ENCODE results near the gene NBEAL2.
A peak's percentile ranks its signal among the peaks of the same experiment; 100 is the strongest.

NBEAL2 gene

DNA sequence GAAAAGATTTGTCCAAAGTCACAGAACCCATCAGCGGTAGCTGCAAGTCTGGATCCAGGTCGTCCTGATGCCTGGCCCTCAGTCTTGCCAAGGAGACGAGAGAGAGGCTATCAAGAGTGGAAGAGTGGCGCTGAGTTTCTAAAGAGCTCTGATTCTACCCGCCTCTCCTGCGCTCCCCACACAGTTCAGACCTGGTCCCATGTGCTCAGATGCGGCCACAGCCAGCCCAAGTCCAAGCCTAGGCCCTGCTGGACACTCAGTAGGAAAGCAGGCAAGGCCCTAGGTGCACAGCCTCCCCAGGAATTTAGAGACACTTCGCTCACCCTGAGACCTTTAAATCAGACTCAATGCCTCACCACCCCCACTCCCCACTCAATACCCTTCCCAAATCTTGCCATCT is 35.3 kb upstream of the NBEAL2 start:
- DNase-seq (ENCODE audit: extremely low read depth in 1 of 2, low read depth in 1 of 2), result no peak

DNA sequence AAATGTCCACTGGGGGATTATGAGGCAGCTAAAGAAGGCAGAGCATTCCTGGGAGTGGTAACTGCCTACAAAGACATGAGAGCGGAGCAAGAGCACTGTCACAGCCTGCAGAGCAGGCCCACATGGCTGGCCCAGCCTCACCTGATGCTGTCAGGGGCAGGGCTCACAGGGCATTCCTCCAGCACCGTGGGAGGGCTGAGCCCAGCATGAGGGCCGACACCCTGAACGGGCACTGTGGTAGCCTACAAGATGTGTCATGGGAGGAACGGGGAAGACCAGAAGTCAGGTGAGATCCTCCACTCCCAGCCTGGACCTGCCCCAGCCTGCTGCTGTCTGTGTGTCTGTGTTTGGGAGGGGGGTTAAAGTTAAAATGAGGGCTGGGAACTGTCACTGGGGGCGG is 33.0 kb upstream of the NBEAL2 start:
- no peak for DNase-seq (ENCODE audit: extremely low read depth in 1 of 2, low read depth in 1 of 2)

DNA sequence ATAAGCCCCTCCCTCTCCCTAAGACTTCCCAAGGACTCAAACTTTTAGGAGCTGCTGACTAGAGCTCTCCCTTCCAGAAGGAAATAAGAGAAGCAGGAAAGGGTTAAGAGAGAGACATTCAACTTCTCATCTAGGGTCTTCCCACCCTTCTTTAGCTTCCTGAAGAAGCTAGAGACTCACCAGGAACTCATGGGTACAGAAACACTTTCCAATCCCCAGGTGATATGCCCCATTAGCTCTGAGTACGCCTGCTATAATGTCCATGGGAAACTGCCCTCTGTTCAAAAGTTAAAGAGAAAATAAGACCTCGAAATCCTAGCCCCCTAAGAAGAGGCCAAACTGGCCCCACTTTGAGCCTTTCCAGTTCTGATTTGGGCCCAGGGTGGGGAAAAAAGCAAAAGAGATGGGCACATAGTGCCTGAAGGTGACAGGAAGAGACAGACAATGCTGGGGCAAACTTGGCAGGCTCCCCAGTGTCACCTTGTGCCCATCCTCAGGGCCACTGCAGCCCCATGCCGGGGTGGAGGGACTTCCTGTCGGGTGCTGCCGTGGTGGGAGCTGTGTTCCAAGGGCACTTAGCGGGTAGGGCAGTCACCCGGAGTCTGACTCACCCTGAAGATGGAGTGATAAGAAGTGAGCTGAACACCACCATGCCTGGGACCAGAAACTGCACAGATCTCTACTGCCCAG is 32.5 kb upstream of the NBEAL2 start:
- peak; percentile 59 to 62 for DNase-seq (ENCODE audit: extremely low read depth in 1 of 2, low read depth in 1 of 2)

DNA sequence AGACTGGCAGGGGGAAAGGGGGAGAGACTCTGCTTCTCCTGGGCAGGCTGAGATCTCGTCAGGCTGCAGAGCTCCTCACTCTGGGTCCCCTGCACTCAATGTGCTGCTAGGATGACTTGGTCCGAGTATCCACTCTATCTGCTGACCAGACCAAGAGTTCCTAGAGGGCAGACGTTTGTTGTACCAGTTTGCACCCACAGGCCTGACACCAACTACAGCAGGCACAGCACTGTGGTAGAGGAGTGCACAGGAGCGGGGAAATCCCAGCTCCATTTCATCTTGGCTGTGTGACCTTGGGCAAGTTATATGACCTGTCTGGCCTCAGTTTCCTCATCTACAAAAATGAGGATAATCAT is 31.9 kb upstream of the NBEAL2 start:
- no peak for DNase-seq (ENCODE audit: extremely low read depth in 1 of 2, low read depth in 1 of 2)

DNA sequence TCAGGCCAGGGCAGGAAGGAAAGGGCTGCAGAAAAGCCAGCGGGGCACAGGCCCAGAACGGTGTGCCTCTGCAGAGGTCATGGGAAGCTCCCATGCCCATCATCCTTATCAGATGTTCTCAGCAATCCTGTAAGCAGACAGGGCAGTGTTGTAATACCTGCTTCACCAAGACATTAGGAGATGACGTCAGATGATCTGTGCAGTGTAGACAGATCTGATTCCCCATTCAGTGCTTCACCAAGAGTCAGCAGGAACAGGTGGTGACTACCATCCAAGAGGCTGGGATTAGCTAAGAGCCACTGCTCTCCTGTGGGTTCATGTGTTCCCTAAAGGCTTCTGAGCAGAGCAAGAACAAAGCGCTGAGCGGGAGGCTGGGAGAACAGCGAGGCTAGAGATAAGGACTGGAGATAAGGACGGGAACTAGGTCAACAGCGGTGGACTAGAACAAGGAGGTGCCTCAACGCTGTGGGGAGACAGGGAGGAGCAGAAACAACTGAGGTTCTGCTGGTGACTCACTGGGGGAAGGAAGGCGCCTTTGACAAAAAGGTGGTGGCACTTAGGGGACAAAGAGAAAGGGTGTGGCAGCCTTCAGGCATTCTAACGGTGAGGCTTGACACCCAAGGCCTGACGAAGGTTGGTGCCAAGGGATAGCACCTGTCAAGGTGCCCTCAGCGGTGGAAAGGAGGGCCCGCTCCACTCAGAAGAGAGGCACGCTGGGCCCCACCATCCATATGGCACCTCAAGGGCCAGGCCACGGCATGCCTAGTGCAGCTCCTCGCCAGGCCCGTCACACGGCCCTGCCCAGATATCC is 31.3 kb upstream of the NBEAL2 start:
- peak; percentile 33 to 70 for DNase-seq (ENCODE audit: extremely low read depth in 1 of 2, low read depth in 1 of 2)

DNA sequence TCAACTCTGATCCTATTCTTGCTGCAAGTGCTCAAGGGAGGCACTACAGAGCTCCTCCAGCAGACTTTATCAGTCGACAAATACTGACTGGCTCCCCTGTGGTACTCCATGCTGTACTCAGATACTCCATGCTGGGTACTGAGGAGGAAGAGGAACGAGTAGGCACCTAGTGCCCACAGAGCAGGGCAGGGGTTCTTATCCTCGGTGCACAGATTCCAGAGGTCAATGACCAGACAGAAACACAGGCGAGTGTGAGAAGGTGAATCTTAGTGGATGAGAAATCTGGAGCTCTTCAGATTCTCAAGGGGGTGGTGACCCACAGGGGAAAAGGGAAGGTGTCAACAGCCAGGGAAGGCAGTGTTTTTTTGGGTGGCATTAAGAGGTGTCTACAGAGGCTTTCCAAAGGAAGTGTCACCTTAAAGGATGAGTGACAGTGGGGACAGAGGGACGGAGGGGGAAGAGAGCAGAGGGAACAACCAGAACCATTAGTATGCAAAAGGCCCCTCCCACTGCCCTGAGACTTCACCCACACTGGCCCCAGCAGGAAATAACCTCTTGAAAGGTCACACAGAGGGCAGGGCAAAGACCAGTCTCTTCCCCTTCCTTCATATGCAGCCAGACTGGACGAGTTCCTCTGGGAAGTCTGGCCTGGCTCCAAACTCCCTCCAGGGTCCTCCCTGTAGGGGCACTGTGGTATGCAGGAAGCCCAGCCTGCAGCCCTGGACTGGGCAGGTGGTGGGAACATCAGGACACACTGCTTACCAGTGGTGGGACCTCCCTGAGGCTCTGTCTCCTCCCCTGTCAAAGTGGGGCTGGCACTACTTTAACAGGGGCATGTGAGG is 30.4 kb upstream of the NBEAL2 start:
- no peak for DNase-seq (ENCODE audit: extremely low read depth in 1 of 2, low read depth in 1 of 2)

DNA sequence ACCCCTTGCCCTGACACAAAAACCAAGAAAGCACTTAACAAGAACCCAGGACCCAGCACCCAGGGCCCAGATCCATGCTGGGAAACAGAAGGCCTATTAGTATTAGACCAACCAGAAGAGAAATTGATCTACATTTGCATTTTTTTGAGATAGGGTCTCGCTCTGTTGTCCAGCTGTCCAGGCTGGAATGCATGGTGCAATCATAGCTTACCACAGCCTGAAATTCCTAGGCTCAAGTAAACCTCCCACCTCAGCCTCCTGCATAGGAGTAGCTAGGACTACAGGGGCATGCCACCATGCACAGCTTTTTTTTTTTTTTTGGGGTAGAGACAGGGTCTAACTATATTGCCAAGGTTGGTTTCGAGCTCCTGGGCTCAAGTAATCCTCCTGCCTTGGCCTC is 29.3 kb upstream of the NBEAL2 start:
- no peak for DNase-seq (ENCODE audit: extremely low read depth in 1 of 2, low read depth in 1 of 2)

DNA sequence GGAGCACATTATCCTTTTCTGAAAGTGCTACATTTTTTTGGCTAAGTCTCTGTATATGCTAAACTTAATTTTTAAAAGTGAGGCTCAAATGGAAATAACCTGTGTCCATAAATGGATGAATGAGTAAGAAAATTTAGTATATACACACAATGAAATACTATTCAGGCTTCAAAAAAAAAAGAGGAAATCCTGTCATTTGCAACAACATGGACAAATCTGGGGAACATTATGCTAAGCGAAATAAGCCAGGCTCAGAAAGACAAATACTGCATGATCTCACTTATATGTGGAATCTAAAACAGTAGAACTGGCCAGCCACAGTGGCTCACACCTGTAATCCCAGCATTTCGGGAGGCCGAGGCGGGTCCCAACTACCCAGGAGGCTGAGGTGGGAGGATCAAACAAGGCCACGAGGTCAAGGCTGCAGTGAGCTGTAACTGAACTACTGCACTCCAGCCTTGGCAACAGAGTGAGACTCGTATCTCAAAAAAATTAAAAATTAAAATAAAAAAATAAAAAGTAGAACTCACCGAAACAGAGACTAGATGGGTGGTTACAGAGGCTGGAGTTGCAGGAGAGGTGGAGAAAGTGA is 28.7 kb upstream of the NBEAL2 start:
- DNase-seq (ENCODE audit: extremely low read depth in 1 of 2, low read depth in 1 of 2), result no peak

DNA sequence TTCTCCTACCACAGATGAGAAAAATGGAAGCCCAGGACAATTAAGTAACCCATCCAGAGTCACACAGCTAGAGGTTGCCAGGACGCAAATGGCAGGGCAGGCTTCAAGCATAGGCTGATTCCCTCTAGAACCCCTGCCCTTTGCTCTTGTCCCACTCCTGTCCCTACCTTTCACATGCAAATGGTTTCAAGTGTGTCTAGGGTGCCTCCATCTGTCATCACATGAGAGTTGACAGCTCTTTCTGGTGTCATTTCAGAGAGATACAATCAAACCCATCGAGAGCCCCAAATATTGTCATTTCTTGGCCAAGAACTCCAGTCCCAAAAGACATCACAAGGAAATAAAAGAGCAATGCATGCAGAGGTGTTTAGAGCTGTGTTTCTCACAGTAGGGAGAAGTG is 26.7 kb upstream of the NBEAL2 start:
- DNase-seq (ENCODE audit: extremely low read depth in 1 of 2, low read depth in 1 of 2), result no peak

DNA sequence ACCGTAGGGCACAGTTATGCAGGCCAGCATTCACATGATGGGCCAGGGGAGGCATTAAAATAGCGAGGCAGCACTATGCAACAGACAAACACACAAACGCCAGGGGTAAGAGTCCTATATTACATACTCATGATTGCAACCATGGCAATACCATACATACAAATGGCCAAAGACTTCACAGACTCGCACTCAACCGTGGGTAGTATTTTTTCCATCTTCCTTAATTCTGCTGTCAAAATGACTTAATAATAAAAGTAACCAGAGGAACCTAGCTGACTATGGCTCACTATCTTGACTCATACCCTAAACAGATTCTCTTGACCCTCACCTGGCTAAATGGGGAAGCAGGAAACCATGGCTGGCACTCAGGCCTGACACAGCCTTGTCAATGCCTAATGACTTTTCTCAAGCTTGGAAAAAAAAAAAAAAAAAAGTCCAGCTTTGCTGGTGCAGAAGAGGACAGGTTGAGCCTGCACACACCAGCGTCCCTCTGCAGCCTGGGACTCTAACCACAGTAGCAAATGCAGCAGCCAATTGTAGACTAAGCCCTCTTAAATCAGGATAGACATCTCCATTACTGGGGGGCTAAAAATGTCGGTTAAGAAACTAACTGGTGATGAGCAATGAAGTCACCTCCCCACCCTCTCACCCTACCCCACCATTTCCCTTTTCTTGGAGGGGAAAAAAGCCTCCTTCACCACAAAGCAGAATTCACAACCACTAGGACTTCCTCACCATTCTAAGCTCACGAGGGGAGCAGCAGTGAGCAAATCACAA is 26.0 kb upstream of the NBEAL2 start:
- no peak for DNase-seq (ENCODE audit: extremely low read depth in 1 of 2, low read depth in 1 of 2)

DNA sequence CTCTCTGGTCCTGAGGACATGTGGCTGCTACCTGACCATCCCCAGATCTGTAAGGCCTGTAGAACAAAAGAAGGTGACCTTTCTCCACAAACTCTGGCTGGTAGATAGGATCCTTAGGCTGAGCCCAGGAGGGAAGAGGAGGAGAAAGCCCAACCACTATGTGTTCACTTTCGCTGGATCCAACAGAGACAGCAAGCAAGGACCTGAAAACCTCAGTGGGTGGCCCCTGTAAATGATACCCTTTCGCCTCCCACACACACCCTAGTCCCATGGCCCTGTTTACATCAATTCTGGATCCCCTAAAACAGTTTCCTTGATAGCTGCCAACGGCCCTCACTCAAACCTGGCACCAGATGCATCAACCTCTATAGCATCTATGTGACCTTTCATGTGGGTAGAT is 25.3 kb upstream of the NBEAL2 start:
- no peak for DNase-seq (ENCODE audit: extremely low read depth in 1 of 2, low read depth in 1 of 2)

DNA sequence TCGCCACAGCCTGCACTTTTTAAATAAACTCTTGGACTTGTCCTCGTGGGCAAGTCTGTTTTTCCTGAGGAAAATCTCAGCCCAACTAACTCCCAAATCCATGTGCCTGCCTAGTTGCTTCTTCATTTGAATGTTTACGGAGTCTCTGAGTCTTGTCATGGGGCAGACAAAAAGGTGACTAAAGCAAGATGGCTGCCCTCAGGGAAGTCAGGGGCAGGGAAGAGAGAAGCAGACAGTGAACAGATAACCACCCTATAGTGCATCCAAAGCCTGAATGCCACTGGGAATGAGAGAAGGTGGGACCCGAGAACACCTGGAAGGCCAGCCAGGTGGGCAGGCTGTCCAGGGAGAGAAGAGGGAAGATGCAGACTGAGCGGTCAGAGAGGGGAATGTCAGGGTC is 24.3 kb upstream of the NBEAL2 start:
- DNase-seq (ENCODE audit: extremely low read depth in 1 of 2, low read depth in 1 of 2), result no peak

DNA sequence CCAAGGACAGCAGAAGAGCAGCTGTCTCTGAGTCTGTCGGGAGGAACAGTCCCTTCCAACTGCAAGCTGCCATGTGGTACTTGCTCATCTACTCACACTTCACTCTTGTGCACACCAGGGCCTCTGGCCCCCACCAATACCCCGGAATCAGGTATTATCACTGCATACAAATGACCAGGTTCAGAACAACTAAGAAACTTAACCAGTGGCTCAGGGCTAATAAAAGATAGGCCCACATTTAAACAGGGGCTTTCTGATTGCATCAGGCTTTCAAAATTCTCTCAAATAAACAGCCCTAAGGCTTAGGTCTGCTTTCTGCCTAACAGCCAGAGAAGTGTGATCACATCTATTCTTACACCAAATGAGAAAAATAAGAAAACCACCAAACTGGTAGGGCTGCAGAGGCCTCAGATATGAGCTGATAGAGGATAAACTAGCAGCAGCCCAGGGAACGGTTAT is 23.6 kb upstream of the NBEAL2 start:
- no peak for DNase-seq (ENCODE audit: extremely low read depth in 1 of 2, low read depth in 1 of 2)

DNA sequence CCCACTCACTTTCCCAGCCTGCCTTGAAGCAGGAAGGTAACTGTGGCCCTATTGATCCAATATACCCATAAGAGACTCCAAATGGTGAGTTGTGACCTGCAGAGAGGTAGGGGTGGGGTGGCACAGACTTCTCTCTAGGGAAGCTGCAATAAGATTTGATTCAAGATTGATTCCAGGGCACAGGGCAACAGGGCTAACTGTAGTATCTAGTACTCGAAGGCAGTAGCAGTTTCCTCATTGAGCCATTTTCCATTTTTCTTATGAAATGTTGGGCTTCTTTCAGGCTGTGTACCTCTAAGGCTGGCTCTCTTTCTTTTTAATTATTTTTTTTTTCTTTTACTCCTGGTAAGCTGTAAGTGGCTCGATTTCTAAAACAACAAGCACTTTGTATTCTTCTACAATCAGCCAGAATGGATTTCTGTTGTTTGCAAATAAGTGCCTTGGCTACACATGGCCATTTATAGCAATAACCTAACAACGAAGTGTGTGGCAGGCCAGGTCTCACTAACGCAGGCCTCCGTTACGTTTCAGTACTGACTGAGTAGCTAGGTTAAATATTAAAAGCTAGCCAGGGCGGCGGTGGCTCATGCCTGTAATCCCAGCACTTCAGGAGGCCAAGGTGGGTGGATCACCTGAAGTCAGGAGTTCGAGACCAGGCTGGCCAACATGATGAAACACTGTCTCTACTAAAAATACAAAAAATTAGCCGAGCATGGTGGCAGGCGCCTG is 22.2 kb upstream of the NBEAL2 start:
- DNase-seq (ENCODE audit: extremely low read depth in 1 of 2, low read depth in 1 of 2), result no peak

DNA sequence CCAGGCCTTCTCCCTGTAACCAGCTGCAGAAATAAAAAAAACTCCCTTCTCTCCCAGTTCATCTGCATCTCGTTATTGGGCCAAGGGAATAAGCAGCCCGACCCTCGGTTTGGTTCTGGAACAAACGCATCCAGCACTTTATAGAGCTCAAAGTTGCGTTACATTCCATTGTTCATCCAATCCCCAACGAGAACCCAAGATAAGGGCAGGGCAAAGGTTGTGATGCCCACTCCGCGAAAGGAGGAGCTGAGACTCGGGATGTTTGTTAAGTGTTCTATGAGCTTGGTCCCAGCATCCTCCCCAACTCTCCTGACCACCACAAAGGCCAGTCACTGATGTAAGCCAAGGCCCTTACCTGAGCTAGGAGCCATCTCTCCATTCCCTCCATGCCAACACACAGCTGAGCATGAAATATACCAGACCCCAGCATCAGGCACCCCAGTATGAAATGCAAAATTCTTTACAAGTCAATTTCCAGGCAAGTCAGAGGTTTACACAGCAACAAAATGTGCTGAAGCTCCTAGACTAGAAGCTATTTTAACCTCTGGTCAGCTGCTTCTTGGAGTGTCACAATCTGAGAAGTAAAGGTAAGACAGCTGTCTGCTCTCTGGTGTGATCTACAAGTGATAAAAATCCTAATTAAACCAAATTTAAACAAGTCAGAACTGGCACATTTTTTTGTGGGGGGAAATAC is 20.9 kb upstream of the NBEAL2 start:
- no peak for DNase-seq (ENCODE audit: extremely low read depth in 1 of 2, low read depth in 1 of 2)

DNA sequence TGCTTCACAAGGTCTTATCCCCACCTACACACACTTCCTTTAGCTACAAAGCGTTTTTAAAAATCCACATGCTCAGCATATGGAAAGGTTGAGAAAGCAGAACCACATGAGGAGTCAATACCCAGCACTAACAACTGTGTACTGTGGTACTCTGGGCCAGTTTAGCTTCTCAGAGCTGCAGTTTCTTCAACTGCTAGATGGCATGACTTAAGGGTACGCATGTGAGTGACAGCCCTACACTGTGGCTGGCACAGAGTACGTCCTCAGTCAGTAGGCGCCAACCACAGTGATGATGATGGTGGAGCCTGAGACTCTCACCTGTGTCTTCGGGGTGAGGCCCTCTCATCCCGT is 20.3 kb upstream of the NBEAL2 start:
- DNase-seq (ENCODE audit: extremely low read depth in 1 of 2, low read depth in 1 of 2), result no peak

DNA sequence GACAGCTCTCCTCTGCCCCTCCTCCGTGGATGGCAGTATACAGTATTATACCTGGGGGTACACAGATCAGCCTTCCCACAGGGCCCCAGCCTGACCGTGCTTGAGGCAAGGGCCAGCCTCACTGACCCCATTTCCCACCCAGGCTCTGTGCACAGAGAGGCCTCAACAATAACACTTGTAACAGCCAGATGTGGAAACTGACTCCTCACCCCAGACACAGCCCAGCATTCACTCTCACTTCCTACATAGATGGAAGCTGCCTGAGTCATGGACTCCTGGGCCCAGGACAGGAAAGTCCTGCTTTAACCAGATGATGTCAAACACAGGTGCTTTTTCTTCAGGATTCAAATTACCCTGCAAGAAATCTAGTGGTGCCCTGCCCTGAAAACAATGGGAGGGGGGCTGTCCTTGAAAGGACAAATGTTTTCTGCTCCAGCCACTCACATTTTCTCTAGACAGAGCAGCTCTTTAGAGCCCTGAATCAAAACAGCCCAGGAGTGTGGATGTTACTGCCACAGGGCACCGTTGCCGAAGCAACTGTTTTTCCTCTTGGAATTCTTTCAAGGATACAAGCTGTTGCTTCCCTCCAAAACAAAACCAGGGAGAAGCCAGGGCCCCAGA is 19.3 kb upstream of the NBEAL2 start:
- no peak for DNase-seq (ENCODE audit: extremely low read depth in 1 of 2, low read depth in 1 of 2)

DNA sequence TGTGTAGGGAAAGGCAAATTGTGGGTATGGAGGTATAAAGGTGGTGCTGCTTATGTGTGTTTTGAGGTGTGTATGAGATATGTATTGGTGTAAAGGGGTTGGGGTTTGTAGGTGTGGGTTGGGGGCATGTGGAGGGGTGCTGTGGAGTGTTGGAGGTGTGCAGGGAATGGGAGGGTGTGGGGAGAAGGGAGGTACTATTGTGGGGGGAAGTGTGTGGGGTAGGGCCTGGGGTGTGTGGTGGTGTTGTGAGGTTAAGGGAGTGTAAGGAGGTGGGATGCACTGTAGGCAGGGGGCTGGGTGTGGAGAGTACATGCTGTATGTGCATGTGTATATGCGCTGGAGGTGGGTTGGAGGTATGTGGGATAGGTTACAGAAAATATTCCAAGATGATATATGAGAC is 18.6 kb upstream of the NBEAL2 start:
- no peak for DNase-seq (ENCODE audit: extremely low read depth in 1 of 2, low read depth in 1 of 2)

DNA sequence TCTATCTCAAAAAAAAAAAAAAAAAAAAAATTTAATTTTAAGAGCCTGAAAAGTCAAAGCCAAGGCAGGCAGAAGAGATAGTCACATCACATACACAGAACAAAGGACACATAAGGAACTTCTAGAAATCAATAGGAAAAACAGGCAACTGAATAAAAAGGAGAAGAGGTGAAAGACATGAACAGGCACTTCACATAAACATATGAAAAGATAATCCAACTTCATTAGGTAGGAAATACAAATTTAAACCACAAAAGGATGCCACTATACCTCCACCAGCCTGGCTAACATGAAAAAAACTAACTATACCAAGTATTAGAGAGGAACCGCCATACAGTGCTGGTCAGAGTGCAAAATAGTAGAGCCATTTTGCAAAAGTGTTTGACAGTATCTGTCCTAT is 17.0 kb upstream of the NBEAL2 start:
- DNase-seq (ENCODE audit: extremely low read depth in 1 of 2, low read depth in 1 of 2), result no peak
